HG03457 (cell line): ENCODE data around the gene MAP2K1.
"Not testable (repeated sequence)": the region's sequence is repeated elsewhere in the genome, so short reads cannot be mapped to it uniquely, and the experiment has no call there.

Experiments
- ATAC-seq: cut with Tn5 transposase; IDR thresholded peaks from one replicate; pipeline ENCODE4 v1.9.1; 2021; ENCODE audit warnings: moderate number of reproducible peaks; ENCODE audit not compliant: unreplicated experiment

Gene MAP2K1

DNA sequence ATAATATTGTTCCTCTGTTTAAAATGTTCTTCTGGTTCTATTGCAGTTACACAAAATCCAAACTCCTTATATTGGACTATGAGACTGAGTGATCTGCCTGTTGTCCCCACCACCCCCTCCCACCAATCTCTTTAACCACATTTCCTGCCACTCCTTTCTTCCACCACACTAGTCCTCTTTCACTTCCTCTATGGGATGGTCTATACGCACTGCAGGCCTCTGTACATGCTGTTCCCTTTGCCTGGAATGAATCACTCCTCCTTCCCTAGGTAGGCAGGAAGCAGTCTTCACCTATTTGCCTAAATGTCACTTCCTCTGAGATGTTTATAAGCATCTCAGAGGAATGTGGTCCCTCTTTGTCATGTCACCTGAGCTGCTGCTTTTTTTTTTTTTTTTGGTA is 4.0 kb downstream of the MAP2K1 start:
- no peak for ATAC-seq

DNA sequence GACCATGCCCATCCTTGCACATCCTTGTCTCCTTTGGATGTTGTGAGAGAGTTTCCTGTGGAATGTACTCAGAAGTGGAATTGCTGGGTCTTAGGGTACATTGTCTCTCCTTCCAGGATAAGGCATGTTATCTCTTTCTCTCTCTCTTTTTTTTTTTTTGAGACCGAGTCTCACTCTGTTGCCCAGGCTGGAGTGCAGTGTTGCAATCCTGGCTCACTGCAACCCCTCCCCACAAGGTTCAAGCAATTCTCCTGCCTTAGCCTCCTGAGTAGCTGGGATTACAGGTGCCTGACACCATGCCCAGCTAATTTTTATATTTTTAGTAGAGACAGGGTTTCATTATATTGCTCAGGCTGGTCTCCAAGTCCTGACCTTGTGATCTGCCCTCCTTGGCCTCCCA is 6.3 kb downstream of the MAP2K1 start:
- not testable (repeated sequence) for ATAC-seq

DNA sequence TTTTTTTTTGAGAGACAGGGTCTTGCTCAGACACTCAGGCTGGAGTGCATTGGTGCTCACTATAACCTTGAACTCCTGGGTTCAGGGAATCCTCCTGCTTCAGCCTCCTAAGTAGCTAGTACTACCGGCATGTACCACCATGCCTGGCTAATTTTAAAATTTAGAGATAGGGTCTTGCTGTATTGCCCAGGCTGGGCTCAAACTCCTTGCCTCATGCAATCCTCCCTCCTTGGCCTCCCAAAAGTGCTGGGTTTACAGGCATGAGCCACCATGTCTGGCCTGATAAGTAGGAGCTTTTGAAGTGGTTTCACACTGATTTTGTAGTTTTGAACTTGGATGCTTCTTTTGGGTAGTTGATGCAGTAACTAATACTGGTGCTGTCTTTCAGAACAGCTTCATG is 7.8 kb downstream of the MAP2K1 start:
- ATAC-seq: no peak

DNA sequence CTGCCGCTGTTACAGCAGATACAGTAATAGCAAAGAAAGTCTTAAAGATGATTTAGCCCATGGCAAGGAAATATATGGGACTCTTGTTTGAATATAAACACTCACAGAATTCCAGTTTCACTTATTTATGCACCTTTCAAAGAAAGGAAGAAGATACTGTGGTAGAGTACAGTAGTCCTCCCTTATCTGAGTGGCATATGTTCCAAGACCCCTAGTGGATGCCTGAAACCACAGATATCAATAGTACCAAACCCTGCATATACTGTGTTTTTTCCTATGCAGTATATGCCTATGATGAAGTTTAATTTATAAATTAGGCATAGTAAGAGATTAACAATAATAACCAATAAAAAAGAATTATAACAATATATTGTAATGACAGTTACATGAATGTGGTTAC is 8.2 kb downstream of the MAP2K1 start:
- ATAC-seq: no peak

DNA sequence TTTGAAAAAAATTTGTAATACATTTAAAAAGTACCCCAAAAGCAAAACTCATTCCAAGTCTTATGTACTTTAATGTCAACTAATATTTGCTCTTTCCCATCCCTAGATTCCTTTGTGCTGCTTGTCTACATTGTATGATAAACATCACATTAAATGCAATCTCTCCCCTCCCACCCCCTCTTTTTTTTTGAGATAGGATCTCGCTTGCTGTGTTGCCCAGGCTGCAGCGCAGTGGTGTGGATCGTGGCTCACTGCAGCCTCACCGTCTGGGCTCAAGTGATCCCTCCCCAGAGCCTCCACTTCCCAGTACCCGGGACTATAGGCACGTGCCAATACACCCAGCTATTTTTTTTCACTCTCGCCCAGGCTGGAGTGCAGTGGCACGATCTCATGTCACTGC is 12.6 kb downstream of the MAP2K1 start:
- no peak for ATAC-seq

- no peak for ATAC-seq
Observed at GRCh38 chr15:66400351-66400774, 13.7 kb downstream of the MAP2K1 start.

DNA sequence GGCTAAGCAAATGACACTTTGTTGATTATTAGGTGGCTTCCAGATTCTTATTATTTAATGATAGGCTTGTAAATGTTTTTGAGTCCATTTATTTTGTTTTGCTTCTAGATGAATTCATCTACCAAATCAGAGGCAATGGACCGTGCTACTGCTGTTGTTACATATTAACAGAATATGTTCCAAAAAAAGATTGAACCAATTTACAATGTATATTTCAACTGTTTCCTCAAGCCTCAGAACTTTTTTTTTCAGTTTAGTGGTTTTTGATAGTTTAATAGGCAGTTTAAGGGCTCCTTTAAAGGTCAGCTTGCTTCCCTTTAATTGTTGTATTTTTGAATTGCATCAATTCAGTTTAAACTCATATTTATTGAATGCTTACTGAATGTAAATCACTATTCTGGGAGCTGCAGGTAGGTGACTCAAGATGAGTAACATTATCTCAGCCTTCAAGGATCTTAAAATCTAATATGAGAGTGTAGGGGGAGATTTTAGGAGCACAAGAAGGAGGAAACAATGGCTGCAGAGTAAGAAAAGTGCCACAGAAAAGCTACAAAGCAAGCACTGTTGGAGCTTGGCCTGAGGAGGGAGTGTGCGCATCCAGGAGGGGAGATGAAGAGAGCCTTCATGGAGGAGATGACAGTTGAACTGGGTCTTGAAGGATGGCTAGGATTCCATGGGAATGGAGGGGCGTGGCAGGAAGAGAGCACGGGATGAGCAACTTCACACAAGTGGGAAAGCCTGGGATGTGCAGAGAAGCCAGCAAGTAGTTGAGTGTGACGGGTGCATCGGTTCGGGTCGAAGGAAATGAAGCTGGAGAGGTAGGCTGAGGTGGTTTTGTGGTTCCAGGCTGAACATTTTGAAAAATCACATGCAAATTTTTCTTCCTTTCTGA is 14.7 kb downstream of the MAP2K1 start:
- ATAC-seq: no peak

GRCh38 chr15:66402761-66403284 is 16.1 kb downstream of the MAP2K1 start:
- ATAC-seq: no peak

DNA sequence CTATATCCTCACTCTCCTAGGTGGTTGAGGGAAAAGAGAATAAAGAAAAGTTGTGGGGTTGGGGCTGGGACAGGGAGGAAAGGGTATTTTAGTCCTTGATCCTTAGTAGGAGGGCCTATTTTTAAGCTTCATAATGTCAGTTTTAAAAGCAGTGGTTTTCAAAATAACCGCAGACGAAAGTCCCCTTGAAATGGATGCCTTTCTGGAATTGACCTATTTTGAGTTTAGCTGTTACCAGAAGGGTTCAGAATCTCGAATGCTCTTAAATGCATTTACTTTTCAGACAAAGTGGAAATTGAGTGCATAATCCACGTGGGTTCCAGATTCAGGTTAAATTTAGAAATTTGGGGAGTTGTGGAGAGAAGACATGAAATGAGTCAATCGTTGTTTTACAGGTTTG is 16.6 kb downstream of the MAP2K1 start:
- no peak for ATAC-seq

GRCh38 chr15:66404122-66404521 is 17.4 kb downstream of the MAP2K1 start:
- no peak for ATAC-seq

DNA sequence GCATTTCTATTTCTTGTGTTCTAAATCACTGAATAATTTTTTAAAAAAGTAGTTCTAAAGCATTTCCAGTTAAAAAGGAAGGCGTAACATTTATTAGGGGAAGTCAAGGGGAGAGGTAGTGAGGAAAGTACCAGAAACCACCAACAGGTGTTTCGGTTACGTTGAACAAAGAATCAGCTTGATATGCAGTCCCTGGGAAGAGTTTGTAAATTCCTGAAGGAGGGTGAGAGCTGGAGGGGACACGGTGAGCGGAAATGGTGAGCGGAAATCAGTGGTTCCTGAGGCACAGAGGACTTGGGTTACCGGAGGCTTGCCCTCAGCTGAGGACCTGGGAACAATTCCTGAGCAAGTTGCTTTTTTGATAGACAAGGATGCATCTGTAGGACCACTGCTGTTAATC is 17.8 kb downstream of the MAP2K1 start:
- no peak for ATAC-seq

- ATAC-seq: no peak
Observed at GRCh38 chr15:66405007-66405406, 18.3 kb downstream of the MAP2K1 start.

GRCh38 chr15:66405615-66406014 is 18.9 kb downstream of the MAP2K1 start:
- no peak for ATAC-seq

DNA sequence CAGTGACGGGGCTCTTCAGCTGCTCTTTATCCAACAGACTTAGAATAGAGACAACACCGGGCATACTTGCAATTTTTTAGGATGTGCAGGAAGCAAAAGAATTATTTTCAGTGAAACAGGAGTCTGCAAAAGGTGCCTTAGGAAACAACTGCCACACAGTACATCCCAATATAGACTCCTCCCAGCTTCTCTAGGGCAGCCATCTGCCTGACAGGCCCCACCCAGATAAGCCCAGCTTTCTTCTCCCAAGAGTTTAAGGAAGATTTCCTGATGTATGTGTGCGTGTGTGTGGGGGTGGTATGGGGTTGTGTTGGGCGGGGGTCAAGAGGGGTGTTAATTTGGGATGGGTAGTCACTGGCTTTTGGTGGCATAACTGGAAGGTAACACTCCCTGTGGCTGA is 21.5 kb downstream of the MAP2K1 start:
- ATAC-seq: no peak

- no peak for ATAC-seq
Observed at GRCh38 chr15:66408675-66409282, 22.1 kb downstream of the MAP2K1 start.

DNA sequence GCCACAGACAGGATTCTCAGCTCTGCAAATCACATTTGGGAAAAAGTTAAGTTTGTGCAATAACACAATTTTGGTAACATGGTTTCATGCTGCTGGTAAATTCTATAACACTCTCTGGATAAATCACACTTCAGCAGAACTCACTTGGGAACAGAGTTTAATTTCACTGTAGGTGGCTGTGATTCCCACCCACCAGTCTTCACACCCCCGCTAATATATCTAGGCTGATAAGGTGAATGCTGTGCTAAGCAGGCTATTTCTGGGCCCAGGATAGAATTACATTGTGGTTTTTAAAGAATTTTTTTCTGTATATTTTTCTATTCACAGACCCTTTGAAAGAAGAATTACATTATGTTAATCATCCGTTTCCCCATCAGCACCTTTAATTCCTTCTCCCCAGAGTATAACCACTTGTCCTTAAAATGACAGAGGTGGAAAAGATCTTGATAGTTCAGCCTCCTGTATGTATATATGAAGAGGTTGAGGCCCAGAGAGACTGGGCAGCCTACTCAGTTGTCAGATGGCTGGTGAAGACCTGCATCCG is 22.9 kb downstream of the MAP2K1 start:
- no peak for ATAC-seq

- no peak for ATAC-seq
Observed at GRCh38 chr15:66411190-66411589, 24.5 kb downstream of the MAP2K1 start.

- ATAC-seq: no peak
Observed at GRCh38 chr15:66412220-66412619, 25.5 kb downstream of the MAP2K1 start.

GRCh38 chr15:66413579-66413978 is 26.9 kb downstream of the MAP2K1 start:
- ATAC-seq: no peak

GRCh38 chr15:66415360-66415759 is 28.6 kb downstream of the MAP2K1 start:
- no peak for ATAC-seq

DNA sequence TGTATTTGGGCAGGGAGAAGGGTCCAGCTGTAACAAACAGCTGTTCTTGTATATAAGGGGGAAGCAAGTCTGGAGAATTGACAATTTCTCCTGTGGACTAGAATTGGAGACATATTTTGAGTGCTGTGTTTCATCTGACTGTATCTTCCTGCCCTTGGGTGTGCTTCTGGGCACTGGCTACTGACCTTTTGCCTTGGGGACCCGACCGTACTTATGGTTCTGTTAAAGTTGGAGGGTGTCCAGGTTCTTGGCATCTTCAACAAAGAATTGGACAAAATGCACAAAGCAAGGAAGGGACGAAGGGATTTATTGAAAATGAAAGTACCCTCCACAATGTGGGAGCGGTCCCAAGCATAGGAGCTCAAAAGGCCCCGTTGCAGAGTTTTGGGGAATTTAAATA is 31.0 kb downstream of the MAP2K1 start:
- ATAC-seq: no peak

DNA sequence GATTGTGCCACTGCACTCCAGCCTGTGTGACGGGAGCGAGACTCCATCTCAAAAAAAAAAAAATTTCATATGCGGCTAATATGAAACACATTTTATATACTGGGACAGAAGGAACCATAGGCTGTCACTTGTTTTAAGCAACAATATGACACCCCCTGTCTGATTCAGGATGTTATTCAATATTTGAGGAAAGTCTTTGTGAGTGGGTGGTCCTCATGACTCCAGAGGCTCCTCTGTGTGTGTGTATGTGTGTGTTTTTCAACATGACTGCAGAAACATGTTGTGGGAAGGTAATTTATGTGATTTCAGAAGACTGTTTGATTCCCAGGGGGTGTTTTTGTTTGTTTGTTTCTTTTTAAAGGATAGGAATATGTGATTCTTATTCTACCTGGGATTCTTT is 32.8 kb downstream of the MAP2K1 start:
- ATAC-seq: no peak
